ENCODE measurements around the gene ZNF559.
A peak's percentile ranks its signal among the peaks of the same experiment; 100 is the strongest.

Gene ZNF559

GRCh38 chr19:9354651-9355050 is 30.7 kb downstream of the ZNF559 start:
- DNase-seq (ENCODE audit: low read depth): peak; percentile 2

DNA sequence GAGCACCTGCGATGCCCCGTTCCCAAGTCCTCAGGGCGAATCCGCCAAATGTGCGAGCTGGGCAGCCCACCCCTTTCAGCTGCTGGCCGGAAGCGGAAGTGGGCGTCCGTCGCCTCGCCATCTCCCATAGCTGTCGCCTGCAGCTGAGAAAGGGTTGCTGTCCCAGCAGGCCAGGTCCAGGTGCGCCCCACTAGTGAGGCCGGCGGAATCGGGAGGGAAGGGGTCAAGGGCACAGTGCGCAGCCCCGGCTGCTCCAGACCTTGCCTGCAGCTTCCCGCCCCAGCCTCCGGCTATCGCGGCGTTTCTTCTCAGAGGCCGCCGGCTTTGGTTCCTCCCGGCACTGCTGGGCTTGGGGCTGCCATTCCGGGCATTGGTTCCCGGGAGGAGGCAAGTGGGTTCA is 38.9 kb downstream of the ZNF559 start, which contains the start of gene ZNF177:
Gene ZNF177, plus strand, starts transcription at position 109 of the 400 bp plus-strand sequence. CDS start 15,299 bp downstream, outside the sequence.
- peak; percentile 13 for DNase-seq (ENCODE audit: low read depth)

- no peak for DNase-seq (ENCODE audit: low read depth)
Measured at GRCh38 chr19:9370738-9371619, 47.0 kb downstream of the ZNF559 start.

DNA sequence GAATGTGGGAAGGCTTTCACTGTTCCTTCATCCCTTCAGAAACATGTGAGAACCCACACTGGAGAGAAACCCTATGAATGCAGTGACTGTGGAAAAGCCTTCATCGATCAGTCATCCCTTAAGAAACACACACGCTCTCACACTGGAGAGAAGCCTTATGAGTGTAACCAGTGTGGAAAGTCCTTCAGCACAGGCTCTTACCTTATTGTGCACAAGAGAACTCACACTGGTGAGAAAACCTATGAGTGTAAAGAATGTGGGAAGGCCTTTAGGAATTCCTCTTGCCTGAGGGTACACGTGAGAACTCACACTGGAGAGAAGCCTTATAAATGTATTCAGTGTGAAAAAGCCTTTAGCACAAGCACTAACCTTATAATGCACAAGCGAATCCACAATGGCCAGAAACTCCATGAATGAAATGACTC is 57.4 kb downstream of the ZNF559 start:
- peak; percentile 4 for DNase-seq (ENCODE audit: low read depth)
